Epithelial cell of proximal tubule (primary cell): ENCODE measurements around the gene GOLGA3. TPM values are rescaled to one million over a fixed set of nuclear protein-coding genes. Genes with fewer than 3 reads are reported as not detected.

ENCODE experiments used
- DNase-seq: peaks from one replicate; pipeline ENCODE4 v3.0.0-alpha.2; 2011; ENCODE audit warnings: low read depth
- H3K4me3 ChIP-seq: 2 replicates; pipeline ENCODE4 v1.5.1; 2011; ENCODE audit warnings: low read depth, mild to moderate bottlenecking, low read length
- CTCF ChIP-seq: conservative IDR thresholded peaks from 2 replicates; pipeline ENCODE4 v1.5.1; 2012; ENCODE audit warnings: low read depth, mild to moderate bottlenecking, low read length
- total RNA-seq: library from RNA; depleted of rRNA; stranded (reverse); fragments of >200 nt; gene quantifications from 2 replicates; pipeline ENCODE4 v1.2.3, GENCODE V29; 2015

GOLGA3 gene
- total RNA-seq, 1 donor from 2014 or later = 46.0 TPM

GRCh38 chr12:132741620-132742019 is 87.0 kb downstream of the GOLGA3 start:
- no peak overlapping the region for H3K4me3 ChIP-seq
- DNase-seq = no peak
- TF ChIP-seq CTCF = no peak

GRCh38 chr12:132740652-132741051 is 88.0 kb downstream of the GOLGA3 start:
- no peak for DNase-seq
- TF ChIP-seq CTCF = no peak
- no peak overlapping the region for H3K4me3 ChIP-seq

- DNase-seq = no peak
- no peak for TF ChIP-seq CTCF
- no peak overlapping the region for H3K4me3 ChIP-seq
These were observed 88.4 kb downstream of the GOLGA3 start for GRCh38 chr12:132740313-132740646.

GRCh38 chr12:132739600-132740312 is 88.9 kb downstream of the GOLGA3 start:
- no peak for TF ChIP-seq CTCF
- no peak for DNase-seq
- H3K4me3 ChIP-seq = no peak overlapping the region

- TF ChIP-seq CTCF = no peak
- no peak overlapping the region for H3K4me3 ChIP-seq
- no peak for DNase-seq
These were observed 91.8 kb downstream of the GOLGA3 start for GRCh38 chr12:132736913-132737312.

- DNase-seq = no peak
- no peak for TF ChIP-seq CTCF
- H3K4me3 ChIP-seq = no peak overlapping the region
These were observed 92.3 kb downstream of the GOLGA3 start for GRCh38 chr12:132736378-132736777.

- H3K4me3 ChIP-seq = no peak overlapping the region
- DNase-seq = no peak
- TF ChIP-seq CTCF = no peak
These were observed 93.2 kb downstream of the GOLGA3 start for GRCh38 chr12:132735496-132735895.
